ENCODE results near the gene ATN1.

DNA sequence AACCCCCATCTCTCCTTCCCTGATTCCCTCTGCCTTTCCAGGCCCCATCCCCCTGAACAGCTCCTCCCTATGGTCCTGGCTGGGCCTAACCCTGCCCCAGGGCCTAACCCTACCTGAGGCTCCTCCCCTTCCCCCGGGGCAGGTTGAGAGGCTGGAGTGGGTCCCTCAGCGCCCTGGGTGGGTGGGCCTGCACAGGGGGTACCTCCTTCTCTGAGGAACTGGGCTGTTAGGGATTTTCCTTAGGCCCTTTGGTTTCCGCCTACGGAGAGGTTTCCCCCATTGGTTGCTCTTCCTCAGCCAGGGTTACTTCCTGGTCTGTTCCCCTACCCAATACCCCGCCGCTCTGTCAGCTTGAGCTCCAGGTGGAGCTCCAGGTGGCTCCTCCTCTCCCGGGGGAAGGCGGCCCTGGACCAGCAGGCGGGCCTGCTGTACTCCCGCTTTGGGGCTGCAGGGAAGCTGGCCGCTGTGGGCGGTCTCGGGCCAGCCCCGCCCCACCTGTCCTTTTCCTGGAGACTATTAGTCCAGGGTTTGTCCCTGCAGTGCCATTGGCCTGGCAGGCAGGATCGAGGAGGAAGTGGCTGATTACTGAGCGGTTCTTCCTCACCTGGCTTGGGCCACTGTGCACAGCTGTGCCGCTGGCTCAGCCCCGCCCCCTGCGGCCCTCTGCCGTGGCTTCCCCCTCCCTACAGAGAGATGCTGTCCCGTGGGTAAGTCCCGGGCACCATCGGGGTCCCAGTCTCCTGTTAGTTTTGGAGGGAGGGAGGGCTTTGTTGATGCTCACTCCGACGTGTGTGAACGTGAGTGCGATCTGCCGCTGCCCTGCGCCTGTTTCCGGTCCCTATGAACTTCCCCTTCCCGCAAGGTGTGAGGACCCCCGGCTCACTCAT lies 18.5 kb downstream of the ATN1 start:
- TF ChIP-seq, protein P1, sequence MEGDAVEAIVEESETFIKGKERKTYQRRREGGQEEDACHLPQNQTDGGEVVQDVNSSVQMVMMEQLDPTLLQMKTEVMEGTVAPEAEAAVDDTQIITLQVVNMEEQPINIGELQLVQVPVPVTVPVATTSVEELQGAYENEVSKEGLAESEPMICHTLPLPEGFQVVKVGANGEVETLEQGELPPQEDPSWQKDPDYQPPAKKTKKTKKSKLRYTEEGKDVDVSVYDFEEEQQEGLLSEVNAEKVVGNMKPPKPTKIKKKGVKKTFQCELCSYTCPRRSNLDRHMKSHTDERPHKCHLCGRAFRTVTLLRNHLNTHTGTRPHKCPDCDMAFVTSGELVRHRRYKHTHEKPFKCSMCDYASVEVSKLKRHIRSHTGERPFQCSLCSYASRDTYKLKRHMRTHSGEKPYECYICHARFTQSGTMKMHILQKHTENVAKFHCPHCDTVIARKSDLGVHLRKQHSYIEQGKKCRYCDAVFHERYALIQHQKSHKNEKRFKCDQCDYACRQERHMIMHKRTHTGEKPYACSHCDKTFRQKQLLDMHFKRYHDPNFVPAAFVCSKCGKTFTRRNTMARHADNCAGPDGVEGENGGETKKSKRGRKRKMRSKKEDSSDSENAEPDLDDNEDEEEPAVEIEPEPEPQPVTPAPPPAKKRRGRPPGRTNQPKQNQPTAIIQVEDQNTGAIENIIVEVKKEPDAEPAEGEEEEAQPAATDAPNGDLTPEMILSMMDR (conservative IDR thresholded peaks at IDR 0.05 in 1 of 2, IDR thresholded peaks at IDR 0.05 in 1 of 2; ENCODE audit: low read depth in 1 of 2, low read length in 2 of 2): no peak
- TF ChIP-seq EZH2 (IDR thresholded peaks at IDR 0.05; ENCODE audit: low read length, missing control alignments): no peak

Data from fibroblast of lung (primary cell).